ENCODE results near the gene RRP9. TPM values are rescaled to one million over a fixed set of nuclear protein-coding genes. Genes with fewer than 3 reads are reported as not detected.

RRP9 gene
- total and polyA plus RNA-seq, 2 donors from 2014 or later, result 17.8 to 18.6 TPM

GRCh38 chr3:51962854-51963530, 21.3 kb upstream of the RRP9 start:
- H3K9ac ChIP-seq (ENCODE audit: low read length in 3 of 3), result no peak overlapping the region
- DNase-seq (no peak), FAIRE-seq (no peak)

GRCh38 chr3:51961602-51962569, 20.2 kb upstream of the RRP9 start:
- FAIRE-seq, result no peak
- intact Hi-C loops (cut with DNase I), result no loop called here

More at GRCh38 chr3:51962854-51963530, 21.3 kb upstream of the RRP9 start:
- no peaks in the 10 kb centered on the region for H3K9me3 ChIP-seq (ENCODE audit: control insufficient read depth in 2 of 3, insufficient read depth in 1 of 3, low read length in 3 of 3)
- no peaks in the 10 kb centered on the region for H3K27me3 ChIP-seq (ENCODE audit: control insufficient read depth, insufficient read depth, low read length)
- intact Hi-C loops (cut with DNase I), result no loop called here
- H3K4me1 ChIP-seq (ENCODE audit: control insufficient read depth in 2 of 3, insufficient read depth in 2 of 3, low read depth in 1 of 3, low read length in 3 of 3), result peaks cover 0 to 8% (median 0%) of the 10 kb centered on the region in 3 donors
- no peak overlapping the region for H3K27ac ChIP-seq (ENCODE audit: low read depth in 2 of 2, low read length in 2 of 2)
- no peak for TF ChIP-seq CTCF (IDR thresholded peaks at IDR 0.05; ENCODE audit: borderline replicate concordance, extremely low read depth, insufficient read depth)
- H3K36me3 ChIP-seq (ENCODE audit: control insufficient read depth in 2 of 3, insufficient read depth in 3 of 3, low read length in 3 of 3), result no peaks in the 10 kb centered on the region
- no peak overlapping the region for H3K4me3 ChIP-seq (ENCODE audit: low read length in 3 of 3)

GRCh38 chr3:51961011-51961410, 19.3 kb upstream of the RRP9 start:
- H3K4me3 ChIP-seq (ENCODE audit: low read length in 3 of 3), result no peak overlapping the region
- FAIRE-seq (no peak), DNase-seq (no peak)
- H3K27me3 ChIP-seq (ENCODE audit: control insufficient read depth, insufficient read depth, low read length), result no peaks in the 10 kb centered on the region
- no peak for TF ChIP-seq CTCF (IDR thresholded peaks at IDR 0.05; ENCODE audit: borderline replicate concordance, extremely low read depth, insufficient read depth)
- H3K9me3 ChIP-seq (ENCODE audit: control insufficient read depth in 2 of 3, insufficient read depth in 1 of 3, low read length in 3 of 3), result no peaks in the 10 kb centered on the region
- H3K9ac ChIP-seq (ENCODE audit: low read length in 3 of 3), result no peak overlapping the region
- no peak overlapping the region for H3K27ac ChIP-seq (ENCODE audit: low read depth in 2 of 2, low read length in 2 of 2)
- peaks cover 0 to 5% (median 0%) of the 10 kb centered on the region in 3 donors for H3K4me1 ChIP-seq (ENCODE audit: control insufficient read depth in 2 of 3, insufficient read depth in 2 of 3, low read depth in 1 of 3, low read length in 3 of 3)
- intact Hi-C loops (cut with DNase I), result no loop called here
- H3K36me3 ChIP-seq (ENCODE audit: control insufficient read depth in 2 of 3, insufficient read depth in 3 of 3, low read length in 3 of 3), result no peaks in the 10 kb centered on the region

More at GRCh38 chr3:51961602-51962569, 20.2 kb upstream of the RRP9 start:
- Histone ChIP-seq H3K9ac (ENCODE audit: low read length in 3 of 3) (no peak overlapping the region), H3K4me3 (ENCODE audit: low read length in 3 of 3) (no peak overlapping the region), H3K27me3 (ENCODE audit: control insufficient read depth, insufficient read depth, low read length) (no peaks in the 10 kb centered on the region), H3K4me1 (ENCODE audit: control insufficient read depth in 2 of 3, insufficient read depth in 2 of 3, low read depth in 1 of 3, low read length in 3 of 3) (peaks cover 0 to 4% (median 0%) of the 10 kb centered on the region in 3 donors), H3K27ac (ENCODE audit: low read depth in 2 of 2, low read length in 2 of 2) (no peak overlapping the region), H3K36me3 (ENCODE audit: control insufficient read depth in 2 of 3, insufficient read depth in 3 of 3, low read length in 3 of 3) (no peaks in the 10 kb centered on the region), H3K9me3 (ENCODE audit: control insufficient read depth in 2 of 3, insufficient read depth in 1 of 3, low read length in 3 of 3) (no peaks in the 10 kb centered on the region)
- no peak for TF ChIP-seq CTCF (IDR thresholded peaks at IDR 0.05; ENCODE audit: borderline replicate concordance, extremely low read depth, insufficient read depth)
- no peak for DNase-seq

Measured in kidney (tissue), 14 donors.